Jurkat, Clone E6-1 (cell line): ENCODE data around the gene EIF2D.
"Not testable (repeated sequence)": the region's sequence is repeated elsewhere in the genome, so short reads cannot be mapped to it uniquely, and the experiment has no call there.

ENCODE experiments used
- DNase-seq: peaks from one replicate; pipeline ENCODE4 v3.0.0-alpha.2; 2011; ENCODE audit warnings: low read depth, low spot score
- H3K4me3 ChIP-seq: 2 replicates; pipeline ENCODE4 v1.5.1; 2011; ENCODE audit warnings: mild to moderate bottlenecking, low read length, control low read depth, moderate library complexity

EIF2D gene

GRCh38 chr1:206636671-206637070 lies 24.4 kb upstream of the EIF2D start:
- no peak overlapping the region for H3K4me3 ChIP-seq
- DNase-seq, result no peak

DNA sequence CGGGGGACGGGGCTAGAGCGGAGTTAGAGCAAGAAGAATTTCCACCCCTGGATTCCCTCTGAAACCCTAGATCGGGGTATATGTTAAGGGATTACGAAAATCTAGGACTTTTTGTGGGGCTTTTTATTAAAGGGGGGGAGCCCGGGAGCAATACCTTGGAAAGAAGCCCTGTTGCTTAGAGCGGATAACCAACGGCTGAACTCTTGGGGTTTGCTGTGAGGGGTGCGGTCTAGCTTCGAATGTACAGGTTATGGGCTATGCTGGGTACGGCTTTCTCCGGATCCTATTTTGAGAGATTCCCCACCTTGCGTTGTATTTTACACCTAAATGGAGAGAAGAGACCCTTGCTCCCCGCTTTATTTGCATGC lies 23.7 kb upstream of the EIF2D start:
- DNase-seq, result no peak
- H3K4me3 ChIP-seq, result peak overlapping the region; percentile 71

DNA sequence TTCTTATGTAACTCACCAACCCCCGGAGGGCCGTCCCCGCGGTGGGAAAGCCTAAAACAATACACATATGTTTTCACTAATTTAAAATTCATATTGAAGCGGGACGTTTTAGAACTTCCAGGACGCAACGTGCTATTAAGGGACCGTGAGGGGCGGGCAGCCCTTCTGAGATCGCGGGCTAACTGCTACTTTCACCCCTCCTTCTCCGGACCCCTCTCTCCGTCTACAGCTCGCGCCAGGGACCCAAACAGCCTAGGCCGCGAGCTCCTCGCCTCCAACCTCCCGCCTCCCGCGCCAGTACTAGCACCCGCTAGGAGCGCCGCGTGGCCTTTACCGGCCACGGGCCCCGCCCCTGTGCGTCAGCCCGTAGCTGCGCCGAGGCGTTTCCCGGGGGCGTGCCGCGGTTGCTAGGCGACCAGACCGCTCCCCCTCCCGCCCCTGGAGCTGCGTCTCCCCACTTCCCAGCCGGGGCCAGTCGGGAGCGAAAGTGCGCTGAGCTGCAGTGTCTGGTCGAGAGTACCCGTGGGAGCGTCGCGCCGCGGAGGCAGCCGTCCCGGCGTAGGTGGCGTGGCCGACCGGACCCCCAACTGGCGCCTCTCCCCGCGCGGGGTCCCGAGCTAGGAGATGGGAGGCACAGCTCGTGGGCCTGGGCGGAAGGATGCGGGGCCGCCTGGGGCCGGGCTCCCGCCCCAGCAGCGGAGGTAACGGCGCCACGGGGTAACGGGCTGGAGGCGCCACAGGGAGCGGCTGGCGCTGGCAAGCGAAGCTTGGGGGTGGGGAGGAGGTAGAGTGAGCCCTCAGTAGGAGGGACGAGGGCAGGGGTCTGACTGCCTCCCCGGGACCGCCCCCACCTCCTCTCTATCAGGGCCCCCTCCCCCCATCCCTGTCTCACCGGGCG lies 23.1 kb upstream of the EIF2D start, which contains the start of gene DYRK3:
Gene DYRK3, plus strand, starts transcription at position 457 of the 898 bp plus-strand sequence. Its CDS starts 168 bp downstream, at position 625.
- peak within 1 kb of the TSS; percentile 71 for H3K4me3 ChIP-seq
- peak; percentile 85 for DNase-seq

DNA sequence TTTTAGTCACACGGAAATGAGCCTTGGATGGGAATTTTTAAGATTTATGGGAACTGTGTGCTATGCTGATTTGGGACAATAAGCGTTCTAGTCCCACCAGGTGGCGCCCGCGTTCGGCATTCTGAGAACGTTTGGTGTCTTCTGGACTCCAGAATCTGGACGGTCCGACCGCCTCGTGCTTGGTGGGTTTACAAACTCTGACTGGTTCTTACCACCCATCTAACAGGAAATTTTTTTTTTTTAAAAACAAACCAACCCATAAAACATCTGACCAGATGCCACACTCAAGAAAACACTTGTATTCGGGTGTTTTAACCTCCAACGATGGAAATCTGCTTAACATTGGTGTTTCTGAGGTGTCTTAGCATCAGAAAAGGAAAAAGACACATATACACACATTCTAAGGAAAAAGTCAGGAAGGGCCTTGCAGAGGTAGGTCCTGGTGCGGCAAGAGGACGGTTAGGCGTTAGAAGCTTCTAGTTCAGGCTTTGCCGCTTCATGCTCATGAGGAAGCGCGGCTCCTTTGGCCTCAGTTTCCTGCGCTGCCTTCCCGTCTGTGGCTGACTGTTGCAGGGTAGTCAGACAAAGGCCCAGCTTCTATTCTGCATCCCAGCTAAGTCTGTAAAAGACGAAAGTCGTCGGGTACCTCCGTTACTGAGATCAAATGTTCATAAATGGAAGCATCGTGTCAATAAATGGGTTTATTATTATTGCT lies 22.3 kb upstream of the EIF2D start:
- H3K4me3 ChIP-seq, result peak overlapping the region; percentile 71
- DNase-seq, result peak; percentile 37

DNA sequence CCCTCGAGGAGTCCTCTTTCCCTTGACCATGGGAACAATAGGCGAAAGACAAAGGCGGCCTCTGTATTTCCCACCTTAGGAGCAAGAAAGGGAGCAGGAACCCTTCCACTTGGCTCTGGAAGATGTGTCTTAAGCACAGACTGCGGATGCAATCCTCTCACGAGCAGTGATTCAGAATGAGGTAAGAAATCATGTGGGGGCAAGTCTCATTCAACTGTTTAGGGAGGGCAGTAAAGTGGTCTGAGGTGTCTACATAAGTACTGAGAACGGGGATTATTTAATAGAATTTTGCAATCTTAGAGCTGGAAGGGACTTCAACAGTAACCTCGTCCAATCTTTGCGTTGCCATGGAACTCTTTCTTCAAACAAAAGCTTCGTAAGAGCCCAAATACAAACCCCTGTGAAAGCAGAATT lies 21.4 kb upstream of the EIF2D start:
- no peak overlapping the region for H3K4me3 ChIP-seq
- DNase-seq, result no peak

- no peak overlapping the region for H3K4me3 ChIP-seq
- peak; percentile 84 for DNase-seq
Measured at GRCh38 chr1:206631085-206631509, 18.8 kb upstream of the EIF2D start.

- no peak overlapping the region for H3K4me3 ChIP-seq
- no peak for DNase-seq
Measured at GRCh38 chr1:206628916-206629315, 16.7 kb upstream of the EIF2D start.

DNA sequence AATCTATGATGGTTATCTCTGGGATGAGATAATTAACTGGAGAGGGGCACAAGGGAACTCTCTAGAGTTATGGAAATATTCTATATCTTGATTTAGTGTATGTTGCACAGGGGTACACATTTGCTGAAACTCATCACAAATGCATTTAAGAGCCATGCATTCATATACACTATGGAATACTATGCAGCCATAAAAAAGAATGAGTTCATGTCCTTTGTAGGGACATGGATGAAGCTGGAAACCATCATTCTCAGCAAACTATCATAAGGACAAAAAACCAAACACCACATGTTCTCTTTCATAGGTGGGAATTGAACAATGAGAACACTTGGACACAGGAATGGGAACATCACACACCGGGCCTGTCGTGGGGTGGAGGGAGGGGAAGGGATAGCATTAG lies 14.1 kb upstream of the EIF2D start:
- not testable (repeated sequence) for H3K4me3 ChIP-seq

GRCh38 chr1:206609229-206609991 lies 2.9 kb downstream of the EIF2D start:
- peak; percentile 19 for DNase-seq
- no peak overlapping the region for H3K4me3 ChIP-seq

More for the DNA sequence above, 14.1 kb upstream of the EIF2D start:
- DNase-seq, result not testable (repeated sequence)

DNA sequence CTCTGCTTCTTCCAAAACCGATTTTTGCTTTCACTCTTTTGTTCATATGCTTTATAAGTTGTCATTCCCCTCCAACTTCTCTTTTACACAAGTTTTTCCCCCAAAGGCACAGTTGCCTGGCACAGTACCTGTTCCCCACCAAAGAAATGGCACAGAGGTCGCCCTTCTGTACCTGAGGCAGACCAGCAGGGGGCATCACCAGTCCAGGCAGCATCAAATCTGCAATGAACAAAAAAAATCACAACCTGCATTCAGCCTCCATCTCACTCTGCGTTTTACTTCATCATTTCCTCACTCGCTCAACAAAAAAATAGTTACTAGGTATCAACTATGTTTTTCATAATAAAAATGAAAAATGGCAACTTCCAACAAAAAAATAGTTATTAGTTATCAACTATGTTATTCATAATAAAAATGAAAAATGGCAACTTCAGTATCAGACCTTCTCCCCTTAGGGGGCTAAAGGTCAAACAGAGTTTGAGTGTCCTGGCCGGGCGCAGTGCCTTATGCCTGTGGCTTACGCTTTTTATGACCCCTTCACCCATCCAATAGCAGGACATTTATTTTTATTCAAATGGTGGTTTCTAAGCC lies 4.1 kb downstream of the EIF2D start:
- DNase-seq, result peak; percentile 60
- H3K4me3 ChIP-seq, result no peak overlapping the region

DNA sequence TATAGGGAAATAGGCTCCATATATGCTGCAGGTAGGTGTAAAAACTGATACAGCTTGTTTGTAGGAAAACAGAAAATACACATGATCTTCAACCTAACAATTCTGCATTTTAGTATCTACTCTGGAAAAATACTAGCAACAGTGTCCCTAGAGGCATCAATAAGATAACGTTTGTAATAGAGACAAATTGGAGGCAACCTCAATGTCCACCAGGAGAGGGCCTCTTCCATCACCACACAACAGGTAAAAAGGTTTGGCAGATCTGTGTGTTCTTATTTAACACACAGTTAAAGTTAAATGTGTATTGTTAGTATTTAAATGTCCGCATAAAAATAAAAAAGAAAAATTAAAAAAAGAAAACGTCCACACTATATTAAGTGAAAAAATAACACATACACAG lies 5.4 kb downstream of the EIF2D start:
- H3K4me3 ChIP-seq, result no peak overlapping the region
- DNase-seq, result peak; percentile 53

DNA sequence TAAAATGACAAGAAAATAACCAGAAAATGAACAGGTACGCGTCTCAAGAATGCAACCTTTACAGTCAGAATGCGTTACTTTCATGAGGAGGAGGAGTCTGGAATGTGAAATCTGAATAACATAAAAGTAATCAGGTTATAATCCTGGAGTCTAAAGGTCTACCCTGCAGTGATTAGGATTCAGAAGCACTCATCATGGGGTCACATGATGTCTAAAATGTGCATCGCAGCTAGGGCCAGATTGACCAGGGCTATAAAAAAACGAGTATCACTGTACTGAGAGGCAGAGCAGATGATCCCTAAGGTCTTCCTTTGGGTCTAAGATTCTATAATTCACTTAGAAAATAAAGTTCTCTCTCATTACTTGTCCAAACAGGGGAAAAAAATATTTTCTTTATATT lies 7.4 kb downstream of the EIF2D start:
- DNase-seq, result no peak
- no peak overlapping the region for H3K4me3 ChIP-seq

- no peak overlapping the region for H3K4me3 ChIP-seq
- DNase-seq, result no peak
Measured at GRCh38 chr1:206600527-206600926, 11.7 kb downstream of the EIF2D start.

GRCh38 chr1:206596319-206596666 lies 16.0 kb downstream of the EIF2D start:
- DNase-seq, result no peak
- no peak overlapping the region for H3K4me3 ChIP-seq

DNA sequence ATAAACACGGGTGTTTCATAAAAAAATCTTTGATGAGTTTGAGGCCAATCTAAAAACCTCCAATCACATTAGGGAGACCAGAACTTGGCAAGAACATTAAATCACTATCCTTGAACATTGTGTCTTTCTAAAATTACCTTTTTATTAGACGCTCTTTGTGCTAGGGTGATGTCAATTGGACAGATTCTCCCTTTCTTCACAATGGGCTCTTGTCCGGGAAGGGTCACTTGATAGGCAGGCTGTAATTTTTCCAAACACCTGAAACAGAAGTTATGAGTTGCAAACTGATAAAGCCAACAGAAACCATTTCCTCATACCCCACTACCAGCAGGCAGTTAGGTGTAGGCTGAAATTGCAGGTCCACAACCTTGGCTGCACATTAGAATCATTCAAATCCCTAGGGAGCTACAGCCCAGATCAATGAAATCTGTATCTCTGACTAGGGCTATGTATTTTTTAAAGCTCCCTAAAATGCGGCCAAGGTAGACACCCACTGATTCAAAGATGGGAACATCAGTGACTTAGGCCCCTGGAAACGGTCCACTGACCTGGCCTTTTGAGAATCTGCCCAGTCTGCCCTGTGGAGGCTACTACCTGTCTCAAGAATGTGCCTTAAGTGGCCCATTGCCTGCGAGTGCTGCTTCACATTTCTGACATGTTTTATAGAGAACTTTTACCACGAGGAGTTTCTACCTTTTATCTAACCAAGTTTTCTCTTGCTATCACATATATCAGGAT lies 16.5 kb downstream of the EIF2D start:
- no peak overlapping the region for H3K4me3 ChIP-seq
- DNase-seq, result no peak

DNA sequence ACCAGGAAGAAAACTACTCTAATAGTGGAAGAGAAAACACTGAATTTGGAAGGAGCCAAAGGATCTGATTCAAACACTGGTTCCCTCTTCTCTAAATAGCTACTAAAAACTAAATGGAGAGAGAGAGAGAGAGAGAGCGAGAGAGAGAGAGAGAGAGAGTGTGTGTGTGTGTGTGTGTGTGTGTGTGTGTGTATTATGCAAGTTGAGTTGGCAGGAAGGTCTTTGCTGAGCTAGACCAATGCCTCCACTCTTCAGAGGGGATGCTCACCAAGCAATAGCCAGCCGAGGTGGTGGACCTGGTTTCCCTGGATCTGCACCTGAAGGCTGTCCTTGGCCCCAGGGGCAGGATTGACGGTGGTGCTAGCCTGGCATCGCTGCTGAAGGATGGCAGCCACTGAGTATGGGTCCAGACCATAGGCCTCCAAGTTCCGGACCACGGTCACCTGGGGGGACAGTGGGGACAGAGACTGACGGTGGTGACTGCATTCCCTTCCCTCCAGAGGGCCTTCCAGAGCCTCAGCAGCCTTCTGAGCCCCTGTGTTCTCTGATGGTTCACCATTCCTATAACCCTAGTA lies 18.8 kb downstream of the EIF2D start:
- H3K4me3 ChIP-seq, result no peak overlapping the region
- no peak for DNase-seq

DNA sequence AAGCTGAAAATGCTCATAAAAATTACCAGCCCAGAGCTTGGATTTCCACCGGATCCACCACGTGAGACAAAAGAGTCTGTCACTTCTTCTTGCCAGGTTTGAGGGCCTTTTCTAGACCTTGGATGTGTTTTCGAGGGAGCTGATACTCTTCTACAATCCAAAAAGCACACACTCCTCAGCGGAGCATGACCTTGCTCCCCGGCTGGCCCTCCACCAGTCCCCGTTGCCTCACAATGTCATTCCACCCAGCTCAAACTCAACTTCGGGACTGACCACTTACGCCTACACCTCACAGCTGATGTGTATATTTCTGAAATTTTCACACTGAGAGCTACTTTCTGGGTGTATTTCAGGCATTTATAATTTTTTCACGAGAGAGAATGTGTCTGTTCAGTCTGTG lies 20.6 kb downstream of the EIF2D start:
- DNase-seq, result no peak
- H3K4me3 ChIP-seq, result no peak overlapping the region

GRCh38 chr1:206591226-206591625 lies 21.0 kb downstream of the EIF2D start:
- no peak for DNase-seq
- no peak overlapping the region for H3K4me3 ChIP-seq
